ENCODE data around the gene BRD9. TPM values are rescaled to one million over a fixed set of nuclear protein-coding genes. Genes with fewer than 3 reads are reported as not detected.

BRD9 gene
- polyA plus RNA-seq, 2 of the 4 experiments (the other 2 are of a cell fraction): 11.6 to 28.9 TPM

- ATAC-seq (peak; percentile 1 to 14; a peak in 3 of 6 replicates), DNase-seq (ENCODE audit: low read depth in 1 of 2, low spot score in 1 of 2) (no peak), FAIRE-seq (no peak)
- Histone ChIP-seq H3K4me3 (no peak overlapping the region), H3K4me1 (no peaks in the 10 kb centered on the region), H3K4me2 (no peak overlapping the region), H3K9me3 (no peaks in the 10 kb centered on the region), H3K27ac (0 out of 6 replicates have a peak overlapping the region, but pooled peaks of 1 of the 2 experiments have one; percentile 11)
- ChIA-PET CTCF (no interaction called here), POLR2A (no interaction called here)
- TF ChIP-seq SREBF2 (IDR thresholded peaks at IDR 0.05) (no peak), RARB (CRISPR knock-in tag; IDR thresholded peaks at IDR 0.05) (no peak), HES2 (IDR thresholded peaks at IDR 0.05) (no peak), RFX5 (IDR thresholded peaks at IDR 0.05) (no peak), HEYL (CRISPR knock-in tag; IDR thresholded peaks at IDR 0.05) (no peak), MAX (IDR thresholded peaks at IDR 0.05) (no peak), MYC (IDR thresholded peaks at IDR 0.05; ENCODE audit: borderline replicate concordance, low read length) (no peak), ZC3H11A (IDR thresholded peaks at IDR 0.05) (no peak), RNF2 (IDR thresholded peaks at IDR 0.05; ENCODE audit: borderline replicate concordance, low read depth) (no peak), REST (IDR thresholded peaks at IDR 0.05) (no peak), HDAC2 (IDR thresholded peaks at IDR 0.05) (no peak)
- TF ChIP-seq, protein P1, sequence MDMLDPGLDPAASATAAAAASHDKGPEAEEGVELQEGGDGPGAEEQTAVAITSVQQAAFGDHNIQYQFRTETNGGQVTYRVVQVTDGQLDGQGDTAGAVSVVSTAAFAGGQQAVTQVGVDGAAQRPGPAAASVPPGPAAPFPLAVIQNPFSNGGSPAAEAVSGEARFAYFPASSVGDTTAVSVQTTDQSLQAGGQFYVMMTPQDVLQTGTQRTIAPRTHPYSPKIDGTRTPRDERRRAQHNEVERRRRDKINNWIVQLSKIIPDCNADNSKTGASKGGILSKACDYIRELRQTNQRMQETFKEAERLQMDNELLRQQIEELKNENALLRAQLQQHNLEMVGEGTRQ (IDR thresholded peaks at IDR 0.05): no peak
- WGBS (ENCODE audit: missing lambda C conversion rate): 92% methylated on average over 14 of the region's 22 CpGs
Observed at GRCh38 chr5:861442-862366, 30.9 kb downstream of the BRD9 start.

DNA sequence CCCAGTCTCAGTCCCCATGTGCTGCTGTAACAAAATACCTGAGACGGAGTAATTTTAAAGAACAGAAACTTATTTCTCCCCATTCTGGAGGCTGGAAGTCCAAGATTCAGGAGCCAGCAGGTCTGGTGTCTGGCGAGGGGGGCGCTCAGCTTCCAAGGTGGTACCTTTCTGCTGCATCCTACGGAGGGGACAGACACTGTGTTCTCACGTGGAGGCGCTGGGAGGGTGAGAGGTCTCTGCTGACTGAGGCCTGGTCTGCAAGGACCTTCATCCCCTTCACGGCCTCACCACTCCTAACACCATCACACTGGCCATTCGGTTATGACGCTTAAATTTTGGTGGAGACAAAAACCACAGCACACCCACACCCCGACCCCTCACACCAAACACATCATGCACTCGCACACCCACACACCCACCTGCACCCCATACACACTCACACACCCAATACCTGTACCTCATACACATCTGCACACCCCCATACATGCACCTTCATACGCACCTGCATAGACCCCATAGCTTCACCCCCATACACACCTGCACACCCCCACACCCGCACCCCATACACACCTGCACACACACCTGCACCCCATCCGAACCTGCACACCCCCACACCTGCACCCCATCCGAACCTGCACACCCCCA lies 32.0 kb downstream of the BRD9 start:
- no peaks in the 10 kb centered on the region for H3K9me3 ChIP-seq
- FAIRE-seq (no peak), ATAC-seq (no peak), DNase-seq (ENCODE audit: low read depth in 1 of 2, low spot score in 1 of 2) (no peak)
- no peak overlapping the region for H3K4me3 ChIP-seq
- POLR2A ChIA-PET: no interaction called here
- no peak for TF ChIP-seq GATA3 (IDR thresholded peaks at IDR 0.05; ENCODE audit: borderline replicate concordance)
- no peak for TF ChIP-seq HES2 (IDR thresholded peaks at IDR 0.05)
- no peak for TF ChIP-seq BHLHE40 (IDR thresholded peaks at IDR 0.05; ENCODE audit: low read depth, low read length)
- TF ChIP-seq, protein P2, sequence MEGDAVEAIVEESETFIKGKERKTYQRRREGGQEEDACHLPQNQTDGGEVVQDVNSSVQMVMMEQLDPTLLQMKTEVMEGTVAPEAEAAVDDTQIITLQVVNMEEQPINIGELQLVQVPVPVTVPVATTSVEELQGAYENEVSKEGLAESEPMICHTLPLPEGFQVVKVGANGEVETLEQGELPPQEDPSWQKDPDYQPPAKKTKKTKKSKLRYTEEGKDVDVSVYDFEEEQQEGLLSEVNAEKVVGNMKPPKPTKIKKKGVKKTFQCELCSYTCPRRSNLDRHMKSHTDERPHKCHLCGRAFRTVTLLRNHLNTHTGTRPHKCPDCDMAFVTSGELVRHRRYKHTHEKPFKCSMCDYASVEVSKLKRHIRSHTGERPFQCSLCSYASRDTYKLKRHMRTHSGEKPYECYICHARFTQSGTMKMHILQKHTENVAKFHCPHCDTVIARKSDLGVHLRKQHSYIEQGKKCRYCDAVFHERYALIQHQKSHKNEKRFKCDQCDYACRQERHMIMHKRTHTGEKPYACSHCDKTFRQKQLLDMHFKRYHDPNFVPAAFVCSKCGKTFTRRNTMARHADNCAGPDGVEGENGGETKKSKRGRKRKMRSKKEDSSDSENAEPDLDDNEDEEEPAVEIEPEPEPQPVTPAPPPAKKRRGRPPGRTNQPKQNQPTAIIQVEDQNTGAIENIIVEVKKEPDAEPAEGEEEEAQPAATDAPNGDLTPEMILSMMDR (IDR thresholded peaks at IDR 0.05): no peak
- TF ChIP-seq FOSL2 (IDR thresholded peaks at IDR 0.05): no peak
- no peak for TF ChIP-seq FOSL2 (CRISPR knock-in tag; IDR thresholded peaks at IDR 0.05)
- TF ChIP-seq MAZ (IDR thresholded peaks at IDR 0.05; ENCODE audit: borderline replicate concordance, low read depth, low read length): no peak
- no peak for TF ChIP-seq HDAC2 (IDR thresholded peaks at IDR 0.05)
- no peak for TF ChIP-seq REST (IDR thresholded peaks at IDR 0.05)
- CTCF ChIA-PET: no interaction called here
- H3K27ac ChIP-seq: no peak overlapping the region
- H3K4me1 ChIP-seq: no peaks in the 10 kb centered on the region
- 89% methylated on average over 14 of the region's 15 CpGs for WGBS (ENCODE audit: missing lambda C conversion rate)
- no peak overlapping the region for H3K4me2 ChIP-seq
